HL-60 (cell line): ENCODE measurements around the gene COL2A1.

Experiments used
- GABPA ChIP-seq: IDR thresholded peaks from 2 replicates; pipeline ENCODE4 v1.6.1; 2012; ENCODE audit warnings: low read depth
- POLR2AphosphoS5 ChIP-seq: IDR thresholded peaks from 2 replicates; pipeline ENCODE4 v1.6.1; 2012; ENCODE audit warnings: low read depth
- SPI1 ChIP-seq: IDR thresholded peaks from 2 replicates; pipeline ENCODE4 v1.6.1; 2012; ENCODE audit warnings: low read depth, mild to moderate bottlenecking, borderline replicate concordance
- TF ChIP-seq, protein P1 (sequence below): IDR thresholded peaks from one replicate; pipeline ENCODE4 v1.5.1; 2011; ENCODE audit warnings: low read length, control low read depth, inconsistent platforms; ENCODE audit not compliant: insufficient read depth
- TF ChIP-seq, protein P2 (sequence below): IDR thresholded peaks from 2 replicates; pipeline ENCODE4 v1.6.1; 2012; ENCODE audit warnings: low read depth; ENCODE audit not compliant: insufficient replicate concordance

DNA sequence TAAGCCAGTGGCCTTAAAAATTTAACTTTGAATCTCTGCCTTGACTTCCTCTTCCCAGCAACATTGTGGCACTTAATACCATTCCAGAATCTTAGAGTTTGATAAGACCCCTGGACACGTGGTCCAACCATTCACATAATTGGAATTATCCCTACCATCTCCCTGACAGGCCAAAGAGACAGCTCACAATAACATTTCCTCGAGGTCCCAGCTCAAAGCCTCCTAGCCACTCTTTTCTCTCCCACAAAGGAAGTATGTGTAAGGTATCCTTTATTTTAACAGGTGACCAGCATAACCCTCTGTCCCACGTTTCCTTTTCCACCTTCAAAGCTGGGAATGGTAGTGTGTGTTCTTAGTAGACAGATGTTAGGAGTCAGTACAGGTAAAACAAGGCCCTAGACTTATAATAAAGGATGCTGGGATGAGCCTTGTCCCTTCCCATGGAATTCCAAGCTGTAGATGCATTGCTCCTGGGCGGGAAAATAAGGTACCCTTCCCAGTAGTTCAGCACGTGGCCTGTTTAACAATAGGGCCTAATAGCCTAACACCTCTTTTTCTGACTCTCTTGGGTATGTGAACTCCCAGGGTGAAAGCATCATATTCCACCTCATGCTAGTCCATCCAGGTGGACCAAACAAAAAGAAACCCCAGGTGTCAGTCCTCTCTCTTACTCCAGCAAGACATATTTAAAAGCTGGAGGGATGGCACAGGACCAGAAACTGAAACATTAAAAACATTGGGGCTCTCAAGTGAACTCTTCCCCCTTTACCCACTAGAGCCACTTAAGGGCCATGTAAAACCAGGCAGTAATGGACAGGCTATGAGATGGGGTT lies 37.5 kb upstream of the COL2A1 start:
- no peak for TF ChIP-seq POLR2AphosphoS5
- TF ChIP-seq, protein P1, sequence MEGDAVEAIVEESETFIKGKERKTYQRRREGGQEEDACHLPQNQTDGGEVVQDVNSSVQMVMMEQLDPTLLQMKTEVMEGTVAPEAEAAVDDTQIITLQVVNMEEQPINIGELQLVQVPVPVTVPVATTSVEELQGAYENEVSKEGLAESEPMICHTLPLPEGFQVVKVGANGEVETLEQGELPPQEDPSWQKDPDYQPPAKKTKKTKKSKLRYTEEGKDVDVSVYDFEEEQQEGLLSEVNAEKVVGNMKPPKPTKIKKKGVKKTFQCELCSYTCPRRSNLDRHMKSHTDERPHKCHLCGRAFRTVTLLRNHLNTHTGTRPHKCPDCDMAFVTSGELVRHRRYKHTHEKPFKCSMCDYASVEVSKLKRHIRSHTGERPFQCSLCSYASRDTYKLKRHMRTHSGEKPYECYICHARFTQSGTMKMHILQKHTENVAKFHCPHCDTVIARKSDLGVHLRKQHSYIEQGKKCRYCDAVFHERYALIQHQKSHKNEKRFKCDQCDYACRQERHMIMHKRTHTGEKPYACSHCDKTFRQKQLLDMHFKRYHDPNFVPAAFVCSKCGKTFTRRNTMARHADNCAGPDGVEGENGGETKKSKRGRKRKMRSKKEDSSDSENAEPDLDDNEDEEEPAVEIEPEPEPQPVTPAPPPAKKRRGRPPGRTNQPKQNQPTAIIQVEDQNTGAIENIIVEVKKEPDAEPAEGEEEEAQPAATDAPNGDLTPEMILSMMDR = no peak
- TF ChIP-seq, protein P2, sequence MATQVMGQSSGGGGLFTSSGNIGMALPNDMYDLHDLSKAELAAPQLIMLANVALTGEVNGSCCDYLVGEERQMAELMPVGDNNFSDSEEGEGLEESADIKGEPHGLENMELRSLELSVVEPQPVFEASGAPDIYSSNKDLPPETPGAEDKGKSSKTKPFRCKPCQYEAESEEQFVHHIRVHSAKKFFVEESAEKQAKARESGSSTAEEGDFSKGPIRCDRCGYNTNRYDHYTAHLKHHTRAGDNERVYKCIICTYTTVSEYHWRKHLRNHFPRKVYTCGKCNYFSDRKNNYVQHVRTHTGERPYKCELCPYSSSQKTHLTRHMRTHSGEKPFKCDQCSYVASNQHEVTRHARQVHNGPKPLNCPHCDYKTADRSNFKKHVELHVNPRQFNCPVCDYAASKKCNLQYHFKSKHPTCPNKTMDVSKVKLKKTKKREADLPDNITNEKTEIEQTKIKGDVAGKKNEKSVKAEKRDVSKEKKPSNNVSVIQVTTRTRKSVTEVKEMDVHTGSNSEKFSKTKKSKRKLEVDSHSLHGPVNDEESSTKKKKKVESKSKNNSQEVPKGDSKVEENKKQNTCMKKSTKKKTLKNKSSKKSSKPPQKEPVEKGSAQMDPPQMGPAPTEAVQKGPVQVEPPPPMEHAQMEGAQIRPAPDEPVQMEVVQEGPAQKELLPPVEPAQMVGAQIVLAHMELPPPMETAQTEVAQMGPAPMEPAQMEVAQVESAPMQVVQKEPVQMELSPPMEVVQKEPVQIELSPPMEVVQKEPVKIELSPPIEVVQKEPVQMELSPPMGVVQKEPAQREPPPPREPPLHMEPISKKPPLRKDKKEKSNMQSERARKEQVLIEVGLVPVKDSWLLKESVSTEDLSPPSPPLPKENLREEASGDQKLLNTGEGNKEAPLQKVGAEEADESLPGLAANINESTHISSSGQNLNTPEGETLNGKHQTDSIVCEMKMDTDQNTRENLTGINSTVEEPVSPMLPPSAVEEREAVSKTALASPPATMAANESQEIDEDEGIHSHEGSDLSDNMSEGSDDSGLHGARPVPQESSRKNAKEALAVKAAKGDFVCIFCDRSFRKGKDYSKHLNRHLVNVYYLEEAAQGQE = no peak
- TF ChIP-seq GABPA = no peak
- TF ChIP-seq SPI1 = no peak
